ENCODE measurements around the gene LILRA1. TPM values are rescaled to one million over a fixed set of nuclear protein-coding genes. Genes with fewer than 3 reads are reported as not detected.

The LILRA1 gene
- total RNA-seq, 1 experiment from 2014 or later, result not detected

DNA sequence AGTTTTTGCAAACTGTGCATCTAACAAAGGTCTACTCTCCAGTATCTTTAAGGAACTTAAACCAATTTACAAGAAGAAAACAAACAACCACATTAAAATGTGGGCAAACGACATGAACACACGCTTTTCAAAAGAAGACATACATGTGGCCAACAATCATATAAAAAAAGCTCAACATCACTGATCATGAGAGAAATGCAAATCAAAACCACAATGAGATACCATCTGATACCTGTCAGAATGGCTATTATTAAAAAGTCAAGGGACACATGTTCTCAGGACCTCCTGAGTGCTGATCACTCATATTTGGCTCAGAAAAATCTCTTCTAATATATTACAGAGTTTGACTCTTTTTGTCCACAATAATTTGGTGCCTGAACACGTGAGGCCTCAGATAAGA lies 22.6 kb downstream of the LILRA1 start:
- intact Hi-C loops (cut with micrococcal nuclease), result no loop called here
- no peak for DNase-seq (ENCODE audit: low read depth, low spot score)
- POLR2A ChIA-PET, result no interaction called here
- Histone ChIP-seq H3K4me2 (ENCODE audit: low read length) (no peak overlapping the region), H3K79me2 (ENCODE audit: insufficient read depth, low read length) (no peaks in the 10 kb centered on the region), H3K27ac (ENCODE audit: low read depth, low read length) (no peak overlapping the region), H3K9me2 (ENCODE audit: insufficient read depth) (no peaks in the 10 kb centered on the region), H3K36me3 (ENCODE audit: control insufficient read depth in 1 of 2, insufficient read depth in 2 of 2, low read length in 2 of 2) (no peaks in the 10 kb centered on the region), H3K27me3 (ENCODE audit: insufficient read depth, low read length) (0 out of 2 replicates have a peak, but pooled peaks cover 7% of the 10 kb centered on the region), H3K9me3 (ENCODE audit: control insufficient read depth in 1 of 2, insufficient read depth in 1 of 2, low read depth in 1 of 2, low read length in 2 of 2) (no peaks in the 10 kb centered on the region), H3K9ac (ENCODE audit: low read length) (no peak overlapping the region), H4K20me1 (ENCODE audit: insufficient read depth) (no peaks in the 10 kb centered on the region), H2AFZ (ENCODE audit: low read depth, low read length, poor library complexity, severe bottlenecking) (no peak overlapping the region), H3K4me1 (ENCODE audit: control insufficient read depth in 1 of 2, insufficient read depth in 2 of 2, low read length in 2 of 2) (no peaks in the 10 kb centered on the region), H3K4me3 (replicated peaks in 1 of 2; ENCODE audit: low read depth in 1 of 2, low read length in 2 of 2) (no peak overlapping the region)
- ATAC-seq, result no peak
- CTCF ChIA-PET, result no interaction called here
- no TSS peak for BruUV-seq (replicated peaks)
- RAD21 ChIA-PET (ENCODE audit: low non-redundant PET in 1 of 2, low total read pairs in 2 of 2, uncharacterized antibody in 2 of 2, unreplicated experiment in 2 of 2), result no interaction called here
- TF ChIP-seq, protein P1, sequence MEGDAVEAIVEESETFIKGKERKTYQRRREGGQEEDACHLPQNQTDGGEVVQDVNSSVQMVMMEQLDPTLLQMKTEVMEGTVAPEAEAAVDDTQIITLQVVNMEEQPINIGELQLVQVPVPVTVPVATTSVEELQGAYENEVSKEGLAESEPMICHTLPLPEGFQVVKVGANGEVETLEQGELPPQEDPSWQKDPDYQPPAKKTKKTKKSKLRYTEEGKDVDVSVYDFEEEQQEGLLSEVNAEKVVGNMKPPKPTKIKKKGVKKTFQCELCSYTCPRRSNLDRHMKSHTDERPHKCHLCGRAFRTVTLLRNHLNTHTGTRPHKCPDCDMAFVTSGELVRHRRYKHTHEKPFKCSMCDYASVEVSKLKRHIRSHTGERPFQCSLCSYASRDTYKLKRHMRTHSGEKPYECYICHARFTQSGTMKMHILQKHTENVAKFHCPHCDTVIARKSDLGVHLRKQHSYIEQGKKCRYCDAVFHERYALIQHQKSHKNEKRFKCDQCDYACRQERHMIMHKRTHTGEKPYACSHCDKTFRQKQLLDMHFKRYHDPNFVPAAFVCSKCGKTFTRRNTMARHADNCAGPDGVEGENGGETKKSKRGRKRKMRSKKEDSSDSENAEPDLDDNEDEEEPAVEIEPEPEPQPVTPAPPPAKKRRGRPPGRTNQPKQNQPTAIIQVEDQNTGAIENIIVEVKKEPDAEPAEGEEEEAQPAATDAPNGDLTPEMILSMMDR (IDR thresholded peaks at IDR 0.05 in 2 of 3, conservative IDR thresholded peaks at IDR 0.05 in 1 of 3; ENCODE audit: borderline replicate concordance in 1 of 3, insufficient read depth in 1 of 3, low read depth in 2 of 3, low read length in 2 of 3), result no peak
- TF ChIP-seq CBX3 (IDR thresholded peaks at IDR 0.05; ENCODE audit: low read depth), result no peak
- no peak for TF ChIP-seq POLR2A (IDR thresholded peaks at IDR 0.05; ENCODE audit: borderline replicate concordance, extremely low read depth, insufficient read depth, insufficient read length)

DNA sequence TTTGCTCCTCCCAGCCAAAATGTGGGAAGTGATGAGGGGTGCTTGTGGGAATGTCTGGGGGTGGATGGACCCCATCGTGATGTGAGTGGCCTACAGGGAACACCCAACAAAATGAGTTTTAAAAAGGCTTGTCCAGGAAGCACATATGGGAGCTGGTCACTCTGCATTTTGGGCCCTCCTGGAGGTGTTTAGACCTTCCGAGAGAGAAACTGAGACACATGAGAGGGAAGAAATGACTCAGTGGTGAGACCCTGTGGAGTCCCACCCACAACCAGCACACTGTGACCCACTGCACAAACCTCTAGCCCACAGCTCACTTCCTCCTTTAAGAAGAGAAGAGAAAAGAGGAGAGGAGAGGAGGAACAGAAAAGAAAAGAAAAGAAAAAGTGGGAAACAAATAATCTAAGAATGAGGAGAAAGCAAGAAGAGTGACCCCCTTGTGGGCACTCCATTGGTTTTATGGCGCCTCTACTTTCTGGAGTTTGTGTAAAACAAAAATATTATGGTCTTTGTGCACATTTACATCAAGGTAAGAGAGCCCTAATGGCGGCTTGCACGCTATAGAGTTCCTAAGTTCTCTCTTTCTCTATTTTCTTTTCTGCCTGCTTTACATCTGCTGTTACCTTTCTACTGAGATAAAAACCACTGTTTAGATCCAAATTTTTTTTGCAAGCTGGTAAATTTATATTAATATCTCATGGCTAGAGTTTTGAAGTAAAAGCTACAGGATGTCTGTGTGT lies 23.6 kb downstream of the LILRA1 start:
- ATAC-seq (no peak), DNase-seq (ENCODE audit: low read depth, low spot score) (no peak)
- Histone ChIP-seq H3K4me2 (ENCODE audit: low read length) (no peak overlapping the region), H3K9me2 (ENCODE audit: insufficient read depth) (no peaks in the 10 kb centered on the region), H3K79me2 (ENCODE audit: insufficient read depth, low read length) (no peaks in the 10 kb centered on the region), H2AFZ (ENCODE audit: low read depth, low read length, poor library complexity, severe bottlenecking) (no peak overlapping the region), H4K20me1 (ENCODE audit: insufficient read depth) (no peaks in the 10 kb centered on the region), H3K9ac (ENCODE audit: low read length) (no peak overlapping the region), H3K27me3 (ENCODE audit: insufficient read depth, low read length) (0 out of 2 replicates have a peak, but pooled peaks cover 12% of the 10 kb centered on the region), H3K4me3 (replicated peaks in 1 of 2; ENCODE audit: low read depth in 1 of 2, low read length in 2 of 2) (no peak overlapping the region), H3K27ac (ENCODE audit: low read depth, low read length) (no peak overlapping the region), H3K4me1 (ENCODE audit: control insufficient read depth in 1 of 2, insufficient read depth in 2 of 2, low read length in 2 of 2) (no peaks in the 10 kb centered on the region), H3K36me3 (ENCODE audit: control insufficient read depth in 1 of 2, insufficient read depth in 2 of 2, low read length in 2 of 2) (no peaks in the 10 kb centered on the region), H3K9me3 (ENCODE audit: control insufficient read depth in 1 of 2, insufficient read depth in 1 of 2, low read depth in 1 of 2, low read length in 2 of 2) (no peaks in the 10 kb centered on the region)
- ChIA-PET POLR2A (no interaction called here), RAD21 (ENCODE audit: low non-redundant PET in 1 of 2, low total read pairs in 2 of 2, uncharacterized antibody in 2 of 2, unreplicated experiment in 2 of 2) (no interaction called here), CTCF (no interaction called here)
- no TSS peak for BruUV-seq (replicated peaks)
- intact Hi-C loops (cut with micrococcal nuclease), result no loop called here
- TF ChIP-seq SP1 (IDR thresholded peaks at IDR 0.05; ENCODE audit: low read depth) (no peak), FOSL1 (IDR thresholded peaks at IDR 0.05; ENCODE audit: low read depth) (no peak), SIN3A (IDR thresholded peaks at IDR 0.05; ENCODE audit: low read depth) (no peak), ZNF274 (IDR thresholded peaks at IDR 0.05; ENCODE audit: low read depth, low read length) (no peak)
- TF ChIP-seq, protein P2, sequence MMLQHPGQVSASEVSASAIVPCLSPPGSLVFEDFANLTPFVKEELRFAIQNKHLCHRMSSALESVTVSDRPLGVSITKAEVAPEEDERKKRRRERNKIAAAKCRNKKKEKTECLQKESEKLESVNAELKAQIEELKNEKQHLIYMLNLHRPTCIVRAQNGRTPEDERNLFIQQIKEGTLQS (IDR thresholded peaks at IDR 0.05), result no peak
- TF ChIP-seq, protein P3, sequence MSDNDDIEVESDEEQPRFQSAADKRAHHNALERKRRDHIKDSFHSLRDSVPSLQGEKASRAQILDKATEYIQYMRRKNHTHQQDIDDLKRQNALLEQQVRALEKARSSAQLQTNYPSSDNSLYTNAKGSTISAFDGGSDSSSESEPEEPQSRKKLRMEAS (IDR thresholded peaks at IDR 0.05), result no peak
